ENCODE measurements around the gene SERPINB6. TPM values are rescaled to one million over a fixed set of nuclear protein-coding genes. Genes with fewer than 3 reads are reported as not detected.
A peak's percentile ranks its signal among the peaks of the same experiment; 100 is the strongest.
"Not testable (repeated sequence)": the region's sequence is repeated elsewhere in the genome, so short reads cannot be mapped to it uniquely, and the experiment has no call there.

Gene SERPINB6
- total RNA-seq, 4 donors from 2014 or later: 170 to 462 (median 219) TPM

DNA sequence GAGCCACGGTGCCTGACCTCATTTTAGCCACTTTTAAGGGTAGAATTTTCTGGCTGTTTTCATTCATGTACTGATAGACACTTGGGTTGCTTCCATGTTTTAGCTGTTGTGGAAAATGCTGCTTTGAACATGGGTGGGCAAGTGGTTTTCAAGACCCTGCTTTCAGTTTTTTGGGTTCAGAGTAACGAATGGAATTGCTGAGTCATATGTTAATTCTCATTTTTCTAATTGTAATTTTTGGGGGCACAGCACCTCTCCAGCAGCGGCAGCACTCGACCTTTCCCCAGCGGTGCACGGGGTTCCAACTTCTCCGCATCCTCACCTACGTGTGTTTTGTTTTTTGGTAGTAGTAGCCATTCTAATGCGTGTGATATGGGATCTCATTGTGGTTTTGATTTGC, 33.7 kb upstream of the SERPINB6 start:
- Histone ChIP-seq H3K36me3 (peaks cover 0 to 32% (median 0%) of the 10 kb centered on the region in 3 donors), H3K27me3 (no peaks in the 10 kb centered on the region), H3K4me3 (no peak overlapping the region), H3K27ac (no peak overlapping the region), H3K4me1 (peaks cover 0 to 9% (median 4%) of the 10 kb centered on the region in 4 donors), H3K9me3 (no peaks in the 10 kb centered on the region)
- no peak for TF ChIP-seq POLR2A (IDR thresholded peaks at IDR 0.05)
- TF ChIP-seq, protein P1, sequence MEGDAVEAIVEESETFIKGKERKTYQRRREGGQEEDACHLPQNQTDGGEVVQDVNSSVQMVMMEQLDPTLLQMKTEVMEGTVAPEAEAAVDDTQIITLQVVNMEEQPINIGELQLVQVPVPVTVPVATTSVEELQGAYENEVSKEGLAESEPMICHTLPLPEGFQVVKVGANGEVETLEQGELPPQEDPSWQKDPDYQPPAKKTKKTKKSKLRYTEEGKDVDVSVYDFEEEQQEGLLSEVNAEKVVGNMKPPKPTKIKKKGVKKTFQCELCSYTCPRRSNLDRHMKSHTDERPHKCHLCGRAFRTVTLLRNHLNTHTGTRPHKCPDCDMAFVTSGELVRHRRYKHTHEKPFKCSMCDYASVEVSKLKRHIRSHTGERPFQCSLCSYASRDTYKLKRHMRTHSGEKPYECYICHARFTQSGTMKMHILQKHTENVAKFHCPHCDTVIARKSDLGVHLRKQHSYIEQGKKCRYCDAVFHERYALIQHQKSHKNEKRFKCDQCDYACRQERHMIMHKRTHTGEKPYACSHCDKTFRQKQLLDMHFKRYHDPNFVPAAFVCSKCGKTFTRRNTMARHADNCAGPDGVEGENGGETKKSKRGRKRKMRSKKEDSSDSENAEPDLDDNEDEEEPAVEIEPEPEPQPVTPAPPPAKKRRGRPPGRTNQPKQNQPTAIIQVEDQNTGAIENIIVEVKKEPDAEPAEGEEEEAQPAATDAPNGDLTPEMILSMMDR (IDR thresholded peaks at IDR 0.05): no peak
- peak in 1 of 3 donors; percentile 3 for DNase-seq

DNA sequence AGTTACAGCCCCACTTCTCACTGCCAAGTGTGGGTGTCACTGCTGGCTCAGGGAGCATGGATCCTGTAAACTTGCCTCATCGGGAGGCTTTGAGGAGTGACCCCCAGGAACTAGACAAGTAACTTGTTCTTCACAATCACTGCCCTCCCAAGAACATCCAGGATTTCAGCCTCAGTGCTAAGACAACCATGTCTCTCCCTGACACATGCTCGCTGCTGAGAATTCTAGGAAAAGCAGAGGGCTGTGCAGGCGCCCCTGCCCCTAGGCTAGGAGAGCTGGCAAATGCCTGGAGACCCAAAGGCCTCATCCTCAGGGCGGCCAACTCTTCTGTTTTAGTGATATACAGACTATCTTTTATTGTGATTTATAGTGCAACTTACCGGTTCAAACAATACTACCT, 31.9 kb upstream of the SERPINB6 start:
- not testable (repeated sequence) for DNase-seq, H3K4me3 ChIP-seq
- H3K36me3 ChIP-seq: peaks cover 0 to 30% (median 0%) of the 10 kb centered on the region in 3 donors

DNA sequence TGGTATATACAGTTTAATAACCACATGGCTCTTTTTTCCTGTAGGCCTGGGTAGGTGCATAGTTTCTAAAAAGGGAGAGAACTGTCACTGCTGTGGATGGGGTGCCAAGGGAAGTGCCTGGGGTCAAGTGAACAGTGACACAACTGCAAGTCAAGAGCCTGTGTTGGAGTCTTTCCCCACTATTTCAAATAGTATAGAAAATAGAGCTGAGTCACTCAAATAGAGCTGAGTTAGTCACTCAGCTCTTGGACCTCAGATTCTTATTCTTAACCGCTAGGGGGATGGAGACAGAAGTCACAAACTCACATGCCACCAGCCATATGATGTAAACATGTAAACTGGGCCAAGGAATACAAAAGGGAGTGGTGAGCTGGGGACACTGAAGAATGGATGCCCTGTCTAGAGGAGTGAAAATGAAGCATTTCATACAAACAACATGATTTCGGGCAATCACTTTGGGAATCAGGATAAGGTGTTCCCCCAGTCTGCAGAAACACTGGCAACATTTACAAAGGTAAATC, 30.5 kb upstream of the SERPINB6 start:
- no peak for TF ChIP-seq POLR2A (IDR thresholded peaks at IDR 0.05)
- TF ChIP-seq, protein P1 (IDR thresholded peaks at IDR 0.05): peak in 5 of 6 experiments; percentile 55 to 89 (median 76)
- DNase-seq: no peak
- Histone ChIP-seq H3K27me3 (no peaks in the 10 kb centered on the region), H3K4me3 (no peak overlapping the region), H3K4me1 (peaks cover 0 to 13% (median 9%) of the 10 kb centered on the region in 4 donors), H3K36me3 (peaks cover 0 to 22% (median 0%) of the 10 kb centered on the region in 3 donors), H3K27ac (peak overlapping the region in 1 of 4 donors; percentile 17), H3K9me3 (no peaks in the 10 kb centered on the region)

More for the DNA sequence above, 31.9 kb upstream of the SERPINB6 start:
- H3K27ac ChIP-seq, H3K27me3 ChIP-seq, H3K9me3 ChIP-seq: not testable (repeated sequence)
- peaks cover 0 to 13% (median 9%) of the 10 kb centered on the region in 4 donors for H3K4me1 ChIP-seq

DNA sequence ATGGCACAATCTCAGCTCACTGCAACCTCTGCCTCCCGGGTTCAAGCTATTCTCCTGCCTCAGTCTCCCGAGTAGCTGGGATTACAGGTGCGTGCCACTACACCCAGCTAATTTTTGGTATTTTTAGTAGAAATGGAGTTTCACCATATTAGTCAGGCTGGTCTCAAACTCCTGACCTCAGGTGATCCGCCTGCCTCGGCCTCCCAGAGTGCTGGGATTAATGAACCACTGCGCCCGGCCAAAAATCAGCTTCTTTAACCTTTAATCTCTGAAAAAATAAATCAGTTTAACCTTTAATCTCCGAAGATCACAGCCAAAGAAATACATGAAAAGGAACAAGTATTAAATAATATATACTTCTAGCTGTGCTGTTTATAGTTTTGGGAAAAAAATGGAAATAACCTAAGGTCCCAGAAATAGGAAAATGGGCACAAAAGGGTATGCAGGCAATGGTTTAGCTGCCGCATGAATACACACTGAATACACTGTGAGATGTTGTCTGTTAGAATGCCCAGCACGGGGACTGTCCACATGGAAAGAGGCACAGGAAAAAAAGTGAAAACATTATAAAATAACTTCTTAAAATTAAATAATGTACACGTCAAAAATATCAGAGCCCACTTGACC, 29.9 kb upstream of the SERPINB6 start:
- Histone ChIP-seq H3K27me3 (no peaks in the 10 kb centered on the region), H3K4me1 (peaks cover 0 to 13% (median 9%) of the 10 kb centered on the region in 4 donors), H3K36me3 (peaks cover 0 to 16% (median 0%) of the 10 kb centered on the region in 3 donors), H3K9me3 (no peaks in the 10 kb centered on the region), H3K4me3 (no peak overlapping the region), H3K27ac (peak overlapping the region in 1 of 4 donors; percentile 17)
- peak in 1 of 3 donors; percentile 16 for DNase-seq
- no peak for TF ChIP-seq POLR2A (IDR thresholded peaks at IDR 0.05)
- TF ChIP-seq, protein P1 (IDR thresholded peaks at IDR 0.05): no peak

DNA sequence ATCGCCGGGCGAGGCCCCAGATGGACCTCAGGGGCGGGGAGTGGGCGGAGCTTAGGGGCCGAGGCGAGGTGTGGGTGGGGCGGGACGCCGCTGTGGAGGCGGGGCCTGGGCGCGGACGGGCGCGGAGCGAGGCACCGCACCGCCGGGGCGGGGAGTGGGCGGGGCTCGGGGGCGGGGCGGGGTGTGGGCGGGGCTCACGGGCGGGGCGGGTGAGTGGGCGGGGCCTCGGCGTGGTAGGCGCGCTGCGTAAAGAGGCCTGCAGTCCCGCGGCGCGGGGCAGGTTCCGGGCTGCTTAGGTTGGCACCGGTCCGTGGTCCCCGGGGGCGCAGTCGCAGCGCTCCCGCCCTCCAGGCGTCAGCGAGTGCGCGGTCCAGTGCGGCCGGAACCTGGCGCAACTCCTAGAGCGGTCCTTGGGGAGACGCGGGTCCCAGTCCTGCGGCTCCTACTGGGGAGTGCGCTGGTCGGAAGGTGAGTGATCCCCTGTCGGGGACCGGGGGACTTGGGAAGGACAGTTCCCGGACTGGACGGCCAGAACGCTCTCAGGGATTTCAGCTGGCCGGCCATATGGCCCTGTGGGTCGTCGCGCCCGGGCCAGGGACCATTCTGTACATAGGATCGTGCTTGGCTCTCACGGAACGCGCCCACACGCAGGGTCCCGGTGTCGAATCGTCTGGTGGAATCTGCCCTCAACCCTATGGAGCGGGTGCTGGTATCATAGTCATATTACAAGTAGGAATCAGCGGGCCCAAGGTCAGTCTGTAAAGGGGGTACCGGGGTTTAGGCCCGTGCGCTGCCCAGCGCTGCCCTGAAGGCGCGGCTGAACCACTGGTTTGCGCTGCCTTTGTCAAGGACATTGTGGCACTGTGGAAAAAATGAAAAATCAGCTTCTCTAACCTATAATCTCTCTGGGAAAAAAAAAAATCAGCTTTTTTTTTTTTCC, 28.5 kb upstream of the SERPINB6 start, which contains the start of gene NQO2:
Gene NQO2, plus strand, starts transcription at position 277 of the 940 bp plus-strand sequence. CDS start 6,659 bp downstream, outside the sequence.
- TF ChIP-seq, protein P1 (IDR thresholded peaks at IDR 0.05): peak in 3 of 6 experiments; percentile 20 to 30 (median 27)
- peak; percentile 89 to 94 for TF ChIP-seq POLR2A (IDR thresholded peaks at IDR 0.05)
- H3K36me3 ChIP-seq: peaks cover 0 to 11% (median 0%) of the 10 kb centered on the region in 3 donors
- no peaks in the 10 kb centered on the region for H3K9me3 ChIP-seq
- H3K4me3 ChIP-seq: peak within 1 kb of the TSS; percentile 64 to 77 (median 75)
- peak within 1 kb of the TSS; percentile 88 to 93 (median 90) for H3K27ac ChIP-seq
- peaks cover 0 to 13% (median 9%) of the 10 kb centered on the region in 4 donors for H3K4me1 ChIP-seq
- H3K27me3 ChIP-seq: no peaks in the 10 kb centered on the region
- DNase-seq: peak; percentile 95 to 97 (median 97)
